ENCODE measurements around the gene F2R. TPM values are rescaled to one million over a fixed set of nuclear protein-coding genes. Genes with fewer than 3 reads are reported as not detected.

The F2R gene
- total and polyA plus RNA-seq, 2 donors (not counting 3 experiments of a cell fraction or from before 2014, with no cell fraction given): 342 to 599 TPM

DNA sequence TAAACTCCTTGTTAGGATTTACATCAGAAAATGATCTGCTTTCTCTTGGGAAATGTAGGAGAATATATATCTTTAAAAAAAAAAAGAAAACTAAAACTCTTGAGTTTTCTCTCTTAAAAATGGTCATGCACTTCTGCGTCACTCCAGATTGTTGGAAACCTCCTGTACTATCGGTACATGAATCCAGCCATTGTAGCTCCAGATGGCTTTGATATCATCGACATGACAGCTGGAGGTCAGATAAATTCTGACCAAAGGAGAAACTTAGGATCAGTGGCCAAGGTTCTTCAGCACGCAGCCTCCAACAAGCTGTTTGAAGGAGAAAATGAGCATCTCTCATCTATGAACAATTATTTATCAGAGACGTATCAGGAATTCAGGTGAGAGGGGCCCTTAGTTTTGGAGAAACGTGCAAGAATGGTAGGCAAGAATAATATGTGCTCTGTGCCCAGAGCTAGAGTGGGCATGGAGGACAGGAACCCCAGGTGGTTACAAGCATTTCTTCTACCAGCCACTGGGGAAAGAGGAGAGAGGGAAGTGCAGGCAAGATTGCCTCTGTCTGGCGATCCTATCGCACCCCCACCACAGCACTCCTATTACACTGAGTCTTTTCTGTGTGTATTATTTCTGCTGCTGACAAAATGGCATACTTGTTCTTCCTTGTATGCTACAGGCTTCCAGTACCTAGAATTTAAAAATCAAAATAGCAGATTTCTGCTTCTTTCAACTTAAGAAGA is 41.4 kb upstream of the F2R start:
- Histone ChIP-seq H3K27me3 (ENCODE audit: control insufficient read depth in 2 of 2, insufficient read depth in 2 of 2, low read length in 2 of 2) (no peaks in the 10 kb centered on the region), H4K20me1 (replicated peaks; ENCODE audit: control insufficient read depth, extremely low read depth, insufficient read depth, low read length) (no peaks in the 10 kb centered on the region), H3K9me1 (replicated peaks; ENCODE audit: control insufficient read depth, extremely low read depth, insufficient read depth, low read length) (no peaks in the 10 kb centered on the region), H3K4me1 (ENCODE audit: control insufficient read depth, extremely low read depth, insufficient read depth, low read length) (peaks cover 2% of the 10 kb centered on the region), H2AFZ (ENCODE audit: low read depth, low read length) (no peak overlapping the region), H3K4me2 (ENCODE audit: insufficient read depth, low read length) (no peak overlapping the region), H3K36me3 (ENCODE audit: control insufficient read depth in 2 of 2, extremely low read depth in 1 of 2, insufficient read depth in 2 of 2, low read length in 2 of 2) (no peaks in the 10 kb centered on the region), H3K27ac (ENCODE audit: insufficient read depth, low read depth, low read length) (no peak overlapping the region), H3K4me3 (replicated peaks in 1 of 3; ENCODE audit: insufficient read depth in 1 of 3, low read depth in 1 of 3, low read length in 3 of 3) (no peak overlapping the region), H3K9me3 (replicated peaks; ENCODE audit: control insufficient read depth, insufficient read depth, low read length) (no peaks in the 10 kb centered on the region), H3K9ac (replicated peaks; ENCODE audit: extremely low read depth, insufficient read depth, low read length) (no peak overlapping the region), H3K79me2 (ENCODE audit: control insufficient read depth, insufficient read depth, low read length) (no peaks in the 10 kb centered on the region)
- BruUV-seq (replicated peaks): no TSS peak
- FAIRE-seq (no peak), DNase-seq (ENCODE audit: low read depth, low spot score) (no peak)
- intact Hi-C loops (cut with micrococcal nuclease) (no loop called here), dilution Hi-C loops (cut with MboI; ENCODE audit: extremely low pct_ligation_motif_present, low sequenced_read_pairs) (loop anchor here (25.0 kb wide), 1 partner anchor 138 kb away; the partner anchor contains the start of gene F2RL1)
- CTCF ChIA-PET: interaction anchor here (0.8 to 1.3 kb wide), 4 partner anchors 9 to 73 kb away, joined by 3 to 4 read pairs (median 3); no protein-coding TSS in a partner anchor
- TF ChIP-seq EZH2 (IDR thresholded peaks at IDR 0.05; ENCODE audit: borderline replicate concordance, low read depth, low read length, severe bottlenecking) (no peak), GATA2 (IDR thresholded peaks at IDR 0.05; ENCODE audit: insufficient read depth, insufficient read length, low read depth, low read length) (no peak), JUN (IDR thresholded peaks at IDR 0.05; ENCODE audit: borderline replicate concordance, insufficient read depth, insufficient read length, low read depth) (no peak), CTCF (IDR thresholded peaks at IDR 0.05; ENCODE audit: extremely low read depth in 1 of 2, insufficient read depth in 1 of 2, low read depth in 1 of 2, low read length in 2 of 2) (no peak), POLR2A (IDR thresholded peaks at IDR 0.05; ENCODE audit: low read depth, low read length) (no peak), FOS (IDR thresholded peaks at IDR 0.05; ENCODE audit: borderline replicate concordance, insufficient read depth, low read length) (no peak), MYC (IDR thresholded peaks at IDR 0.05; ENCODE audit: low read depth, low read length) (no peak), POLR2AphosphoS5 (IDR thresholded peaks at IDR 0.05; ENCODE audit: insufficient read depth, low read depth, low read length) (no peak)
- TF ChIP-seq, protein P1, sequence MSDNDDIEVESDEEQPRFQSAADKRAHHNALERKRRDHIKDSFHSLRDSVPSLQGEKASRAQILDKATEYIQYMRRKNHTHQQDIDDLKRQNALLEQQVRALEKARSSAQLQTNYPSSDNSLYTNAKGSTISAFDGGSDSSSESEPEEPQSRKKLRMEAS (IDR thresholded peaks at IDR 0.05; ENCODE audit: insufficient read depth, insufficient read length): no peak
- POLR2A ChIA-PET: no interaction called here

All from endothelial cell of umbilical vein (primary cell).